Measurements from ENCODE around the gene SCN3A.

SCN3A gene

GRCh38 chr2:165112133-165112573, 91.7 kb downstream of the SCN3A start:
- no peak for DNase-seq (ENCODE audit: low spot score)

GRCh38 chr2:165110394-165110793, 93.5 kb downstream of the SCN3A start:
- DNase-seq (ENCODE audit: low spot score) = no peak

DNA sequence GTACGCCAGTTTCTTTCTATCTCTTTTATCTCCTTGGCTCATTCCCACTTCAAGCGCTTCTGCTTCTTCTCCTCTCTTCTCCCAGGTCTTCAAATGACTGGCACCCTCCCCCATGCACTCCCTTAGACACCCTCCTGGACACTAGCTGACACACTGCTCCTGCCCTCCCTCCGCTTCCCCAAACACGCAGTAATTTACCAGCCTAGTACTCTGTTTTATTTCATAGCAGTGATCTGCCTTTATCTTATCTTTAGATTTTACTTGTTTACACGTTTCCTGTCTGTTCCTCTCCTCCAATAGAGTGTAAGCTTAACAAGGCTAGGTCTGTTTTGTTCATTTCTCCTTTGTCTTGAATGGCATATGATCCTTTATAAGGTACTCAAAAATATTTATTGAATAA, 93.9 kb downstream of the SCN3A start:
- DNase-seq (ENCODE audit: low spot score) = no peak

DNA sequence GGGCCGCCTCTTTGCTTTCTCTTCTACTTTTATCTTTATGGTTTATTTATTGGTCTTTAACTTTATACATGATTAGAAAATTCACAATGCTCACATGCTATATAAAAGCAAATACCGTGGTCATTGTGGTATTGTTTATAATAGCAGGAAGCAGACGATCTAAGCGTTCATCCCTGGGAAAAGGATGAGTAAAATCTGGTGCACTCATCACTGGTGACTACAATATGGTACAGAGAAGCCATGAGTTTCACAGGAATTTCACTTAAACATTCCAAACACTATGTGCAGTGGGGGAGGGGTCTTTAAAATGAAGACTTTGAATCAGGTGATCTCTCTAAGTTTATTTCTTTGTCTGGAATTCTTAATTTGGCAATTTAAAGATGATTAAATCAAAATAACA, 97.9 kb downstream of the SCN3A start:
- DNase-seq (ENCODE audit: low spot score) = no peak

DNA sequence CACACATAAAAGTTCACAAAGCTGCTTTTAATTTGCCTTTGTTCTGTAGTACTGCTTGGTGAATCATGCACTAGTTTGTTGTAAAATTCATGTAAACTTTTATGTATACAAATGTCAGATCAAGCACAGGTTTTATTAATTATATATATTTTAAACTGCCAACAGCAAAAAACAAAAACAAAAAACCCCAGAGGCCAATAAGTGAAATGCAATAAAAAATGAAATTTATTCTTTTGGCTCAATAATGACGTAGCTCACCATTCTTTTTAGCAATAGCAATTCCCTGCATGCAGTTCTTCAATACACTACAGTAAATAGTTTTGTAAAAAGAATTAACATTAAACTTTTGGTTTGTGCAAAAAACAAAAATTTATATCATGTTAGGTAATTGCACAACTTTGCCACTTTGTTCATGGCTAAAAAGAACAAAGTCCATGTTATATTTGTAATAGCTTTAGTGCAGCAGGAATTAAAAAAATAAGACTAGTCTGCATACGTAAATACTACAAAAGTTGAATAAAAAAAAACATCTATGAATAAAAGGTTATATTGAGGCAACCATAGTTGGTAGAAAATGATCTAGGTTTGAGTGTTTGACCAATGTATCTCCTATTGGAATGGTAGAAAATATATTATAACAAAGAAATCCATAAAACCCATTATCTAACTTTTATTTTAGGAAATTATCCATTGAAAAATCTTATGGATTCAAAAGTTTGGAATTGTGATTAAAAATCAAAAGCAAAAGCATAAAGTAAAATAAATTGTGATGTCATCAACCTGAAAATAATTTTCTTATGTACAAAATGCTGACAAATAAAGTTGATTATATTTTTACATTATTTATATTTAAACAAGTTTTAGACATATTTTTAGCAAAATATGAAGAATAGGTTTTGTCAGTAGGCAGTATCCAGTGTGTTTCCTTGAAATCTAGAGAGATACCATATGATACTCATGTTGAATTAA, 115.6 kb downstream of the SCN3A start:
- no peak for DNase-seq (ENCODE audit: low spot score)

- DNase-seq (ENCODE audit: low spot score) = no peak
Observed at GRCh38 chr2:165086337-165086736, 117.5 kb downstream of the SCN3A start.

- no peak for DNase-seq (ENCODE audit: low spot score)
Observed at GRCh38 chr2:165083326-165083725, 120.5 kb downstream of the SCN3A start.

- DNase-seq (ENCODE audit: low spot score) = no peak
Observed at GRCh38 chr2:165082479-165082878, 121.4 kb downstream of the SCN3A start.

GRCh38 chr2:165081276-165081675, 122.6 kb downstream of the SCN3A start:
- DNase-seq (ENCODE audit: low spot score) = no peak

GRCh38 chr2:165079432-165079831, 124.4 kb downstream of the SCN3A start:
- DNase-seq (ENCODE audit: low spot score) = no peak

DNA sequence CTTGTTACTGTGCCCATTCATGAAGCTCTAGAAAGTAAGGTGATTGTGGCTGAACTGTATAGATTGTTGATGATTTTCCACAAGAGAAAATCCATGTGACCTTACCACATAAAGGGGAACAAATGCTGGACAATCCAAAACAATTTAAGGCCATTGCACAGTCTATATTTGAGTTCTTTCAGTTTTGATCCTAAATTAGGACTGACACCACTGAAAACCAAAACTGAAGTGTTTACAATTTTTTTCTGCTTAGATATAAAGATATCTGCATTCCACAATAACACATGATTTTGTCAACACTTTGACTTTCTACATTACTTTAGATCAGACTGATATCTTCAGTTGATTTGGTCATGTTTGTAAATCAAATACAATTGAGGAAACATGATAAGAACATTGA, 124.9 kb downstream of the SCN3A start:
- DNase-seq (ENCODE audit: low spot score) = no peak

DNA sequence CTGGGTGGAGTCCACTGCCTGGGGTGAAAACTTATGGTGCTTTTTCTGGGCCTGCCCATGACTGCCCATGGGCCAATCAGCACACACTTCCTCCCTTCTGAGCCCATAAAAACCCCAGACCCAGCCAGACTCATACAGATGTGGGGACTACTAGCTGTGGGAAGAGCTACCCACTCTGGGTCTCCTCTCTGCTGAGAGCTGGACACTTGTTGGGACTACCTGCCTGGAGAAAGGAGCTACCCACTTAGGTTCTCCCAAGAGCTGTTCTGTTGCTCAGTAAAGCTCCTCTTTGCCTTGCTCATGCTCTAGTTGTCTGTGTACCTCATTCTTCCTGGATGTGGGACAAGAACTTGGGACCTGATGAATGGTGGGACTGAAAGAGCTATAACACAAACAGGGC, 129.0 kb downstream of the SCN3A start:
- no peak for DNase-seq (ENCODE audit: low spot score)

GRCh38 chr2:165074323-165074722, 129.5 kb downstream of the SCN3A start:
- no peak for DNase-seq (ENCODE audit: low spot score)

DNA sequence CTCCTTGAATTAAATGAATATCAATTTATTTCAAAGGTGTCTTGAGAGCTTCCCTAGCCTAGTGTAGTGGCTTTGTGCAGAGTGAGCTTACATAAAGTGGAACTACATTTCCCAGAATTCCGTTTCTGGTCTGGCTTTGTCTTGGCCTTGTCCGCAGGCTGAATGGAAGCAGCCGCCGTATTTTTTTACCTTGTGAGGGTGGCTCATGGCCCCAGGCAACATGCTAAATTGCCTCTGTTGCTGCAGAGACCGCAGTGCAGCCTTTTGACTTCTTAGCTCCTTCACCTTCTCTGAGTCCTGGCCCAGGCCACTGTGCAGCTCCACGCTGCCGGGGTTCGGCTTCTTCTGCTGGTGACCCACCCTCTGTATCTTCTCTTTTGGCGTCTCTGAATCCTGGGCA, 133.8 kb downstream of the SCN3A start:
- DNase-seq (ENCODE audit: low spot score) = no peak

DNA sequence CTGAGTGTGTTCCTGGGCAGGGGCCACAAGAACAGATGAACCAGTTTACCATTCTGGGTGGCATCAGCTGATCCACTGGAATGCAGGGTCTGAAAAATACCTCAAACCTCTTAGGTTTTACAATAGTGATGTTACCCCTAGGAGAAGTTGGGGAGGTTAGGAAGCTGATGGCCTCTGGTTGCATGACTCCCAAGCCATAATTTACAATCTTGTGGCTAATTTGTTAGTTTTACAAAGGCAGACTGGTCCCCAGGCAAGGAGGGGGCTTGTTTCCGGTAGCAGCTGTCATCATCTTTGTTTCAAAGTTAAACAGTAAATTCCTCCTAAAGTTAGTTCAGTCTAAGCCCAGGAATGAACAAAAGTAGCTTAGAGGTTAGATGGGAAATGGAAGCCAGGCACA, 134.7 kb downstream of the SCN3A start:
- DNase-seq (ENCODE audit: low spot score) = no peak

DNA sequence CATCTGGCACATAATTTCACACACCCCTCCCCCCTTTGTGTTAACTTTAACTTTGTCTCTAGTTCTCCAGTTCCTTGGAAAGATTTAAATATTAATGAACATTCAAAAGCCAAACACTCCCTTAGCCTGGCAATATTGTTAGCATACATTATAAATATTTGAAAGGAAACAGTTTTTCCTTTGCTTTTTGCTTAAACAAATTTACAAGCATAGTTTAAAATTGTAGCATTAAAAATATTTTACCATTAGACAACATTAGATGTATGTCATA, 135.4 kb downstream of the SCN3A start:
- DNase-seq (ENCODE audit: low spot score) = no peak

DNA sequence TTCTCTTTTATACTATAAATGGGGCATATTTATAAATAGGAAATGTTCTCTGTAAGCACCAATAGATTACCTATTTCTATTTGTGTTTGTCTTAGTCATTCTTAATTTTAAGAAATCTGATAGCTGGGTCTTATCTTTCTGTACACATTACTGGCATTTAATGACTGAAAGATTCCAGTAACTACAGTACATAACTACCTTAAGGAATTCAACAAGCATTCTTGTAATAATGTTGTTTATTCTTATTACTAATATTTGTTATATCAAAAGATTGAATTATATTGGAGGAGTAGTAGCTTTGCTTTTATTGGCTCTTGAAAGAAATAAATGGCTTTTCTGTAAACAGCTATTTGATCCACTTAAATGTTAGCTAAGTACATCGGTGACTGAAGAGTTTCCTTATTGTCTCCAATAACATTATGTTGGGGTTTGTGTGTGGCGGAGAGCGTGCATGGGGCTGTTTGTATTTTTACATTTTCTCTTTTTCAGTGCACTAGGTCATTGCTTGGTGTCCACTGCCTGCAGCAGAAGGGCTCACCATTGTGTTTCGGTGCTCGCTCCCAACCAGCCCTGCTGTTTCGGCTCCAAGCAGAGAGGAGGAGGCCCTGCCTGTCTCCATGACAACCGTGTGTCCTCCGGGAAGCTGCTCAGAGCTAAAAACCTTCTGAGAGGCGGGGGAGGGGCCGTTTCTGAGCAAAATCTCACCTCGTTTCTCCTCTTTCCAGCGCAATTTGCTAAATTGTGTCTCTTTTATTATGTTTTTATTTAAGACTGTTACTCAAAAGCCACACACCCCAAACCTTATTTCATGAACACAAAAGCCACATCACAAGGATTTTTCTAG, 136.0 kb downstream of the SCN3A start:
- DNase-seq (ENCODE audit: low spot score) = peak; percentile 39

GRCh38 chr2:165064743-165065142, 139.1 kb downstream of the SCN3A start:
- no peak for DNase-seq (ENCODE audit: low spot score)

DNA sequence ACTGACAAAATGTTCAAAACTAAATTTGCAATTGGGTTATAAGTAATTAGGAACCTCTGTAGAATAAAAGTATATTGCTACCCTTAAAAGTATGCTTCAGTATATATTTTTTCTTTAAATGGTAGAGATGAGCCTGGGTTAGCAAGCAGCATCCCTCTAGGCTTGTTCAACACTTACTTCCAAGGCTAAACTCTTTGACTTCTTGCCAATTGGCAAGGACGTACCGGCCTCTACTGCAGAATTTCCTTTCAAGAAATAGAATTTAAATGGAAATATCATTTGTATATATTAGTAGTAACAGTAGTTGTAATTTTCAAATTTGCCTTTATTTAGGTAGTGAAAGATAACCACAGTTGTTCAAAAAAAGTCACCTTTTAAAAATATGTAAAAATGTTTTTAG, 143.4 kb downstream of the SCN3A start:
- no peak for DNase-seq (ENCODE audit: low spot score)

- no peak for DNase-seq (ENCODE audit: low spot score)
Observed at GRCh38 chr2:165058476-165059265, 145.2 kb downstream of the SCN3A start.

- no peak for DNase-seq (ENCODE audit: low spot score)
Observed at GRCh38 chr2:165057931-165058330, 145.9 kb downstream of the SCN3A start.

- DNase-seq (ENCODE audit: low spot score) = no peak
Observed at GRCh38 chr2:165057308-165057707, 146.5 kb downstream of the SCN3A start.
